Suprapubic skin (tissue), 4 donors: ENCODE data around the gene MINK1. TPM values are rescaled to one million over a fixed set of nuclear protein-coding genes. Genes with fewer than 3 reads are reported as not detected.

Experiments
- DNase-seq, 2 donors: peaks; one replicate each; pipeline ENCODE4 v3.0.0-alpha.2; 2019; ENCODE audit warnings: low spot score in 2 of 2
- H3K27ac ChIP-seq: fragments of 200-600 bp; sonication (generic); one replicate; pipeline ENCODE4 v1.5.1; 2019
- H3K27me3 ChIP-seq: fragments of 200-600 bp; sonication (generic); one replicate; pipeline ENCODE4 v1.5.1; 2019
- H3K36me3 ChIP-seq: fragments of 200-600 bp; sonication (generic); one replicate; pipeline ENCODE4 v1.5.1; 2019
- H3K4me1 ChIP-seq: fragments of 200-600 bp; sonication (generic); one replicate; pipeline ENCODE4 v1.5.1; 2019
- H3K4me3 ChIP-seq: fragments of 200-600 bp; sonication (generic); one replicate; pipeline ENCODE4 v1.5.1; 2019; ENCODE audit warnings: mild to moderate bottlenecking
- H3K9me3 ChIP-seq: fragments of 200-600 bp; sonication (generic); one replicate; pipeline ENCODE4 v1.5.1; 2019
- EP300 ChIP-seq: sonication (generic); formaldehyde crosslinking; IDR thresholded peaks from one replicate; pipeline ENCODE4 v1.6.1; 2017; ENCODE audit warnings: antibody characterized with exemption
- POLR2A ChIP-seq, 2 donors: fragments of 450-650 bp; IDR thresholded peaks; one replicate each; pipeline ENCODE4 v1.6.1; 2017; ENCODE audit warnings: antibody characterized with exemption in 2 of 2, mild to moderate bottlenecking in 2 of 2, moderate library complexity in 2 of 2
- POLR2AphosphoS5 ChIP-seq, 3 donors: sonication (generic); formaldehyde crosslinking; IDR thresholded peaks; one replicate each; pipeline ENCODE4 v1.6.1; 2017; ENCODE audit warnings: antibody characterized with exemption in 3 of 3
- WGBS: methylation state at CpG from one replicate; pipeline ENCODE4 v1.1.5; 2018; 5-methylcytosine and 5-hydroxymethylcytosine counted together
- total RNA-seq, 4 donors: library from RNA; depleted of rRNA; stranded (reverse); fragments of >200 nt; gene quantifications; one replicate each; pipeline ENCODE4 v1.1.0, GENCODE V29; 2016
- TF ChIP-seq, protein P1 (sequence below), 2 donors: fragments of 200-600 bp in 1 of 2; fragments of 450-650 bp in 1 of 2; sonication (generic) in 1 of 2; IDR thresholded peaks; one replicate each; pipeline ENCODE4 v1.5.1; 2016 to 2019; ENCODE audit warnings: antibody characterized with exemption in 2 of 2, mild to moderate bottlenecking in 1 of 2, moderate library complexity in 1 of 2

Gene MINK1
- total RNA-seq, 4 donors from 2014 or later, result 141 to 352 (median 169) TPM

DNA sequence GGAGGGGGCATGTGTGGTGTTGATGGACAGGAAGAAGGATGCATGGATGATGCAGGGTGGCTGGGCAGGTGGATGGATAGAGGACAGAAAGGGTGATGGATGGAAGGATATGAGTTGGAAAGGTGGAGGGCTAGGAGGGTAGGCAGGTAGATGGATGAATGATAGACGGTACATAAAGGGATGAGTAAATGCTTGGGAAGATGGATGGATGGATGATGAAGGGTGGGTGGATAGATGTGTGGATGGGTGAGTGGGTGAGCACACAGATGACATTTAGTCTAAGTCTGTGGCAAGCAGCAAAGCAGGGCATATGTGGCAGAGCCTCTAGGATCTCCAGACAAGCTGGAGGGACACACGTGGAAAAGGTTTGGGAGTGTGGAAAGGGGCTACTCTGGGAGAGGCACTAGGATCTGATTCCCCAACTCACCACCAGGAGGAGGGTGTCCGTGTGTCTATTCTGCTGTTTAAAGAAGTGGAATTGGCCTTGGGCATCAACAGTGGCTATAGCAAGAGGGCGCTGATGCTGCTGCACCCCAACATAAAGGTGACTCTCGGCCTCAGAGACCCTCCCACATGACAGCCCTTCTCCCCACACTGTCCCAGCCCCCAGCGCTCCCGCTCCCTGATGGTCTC is 18.0 kb upstream of the MINK1 start:
- TF ChIP-seq POLR2A (IDR thresholded peaks at IDR 0.05) (no peak), EP300 (no peak), POLR2AphosphoS5 (IDR thresholded peaks at IDR 0.05) (no peak)
- TF ChIP-seq, protein P1, sequence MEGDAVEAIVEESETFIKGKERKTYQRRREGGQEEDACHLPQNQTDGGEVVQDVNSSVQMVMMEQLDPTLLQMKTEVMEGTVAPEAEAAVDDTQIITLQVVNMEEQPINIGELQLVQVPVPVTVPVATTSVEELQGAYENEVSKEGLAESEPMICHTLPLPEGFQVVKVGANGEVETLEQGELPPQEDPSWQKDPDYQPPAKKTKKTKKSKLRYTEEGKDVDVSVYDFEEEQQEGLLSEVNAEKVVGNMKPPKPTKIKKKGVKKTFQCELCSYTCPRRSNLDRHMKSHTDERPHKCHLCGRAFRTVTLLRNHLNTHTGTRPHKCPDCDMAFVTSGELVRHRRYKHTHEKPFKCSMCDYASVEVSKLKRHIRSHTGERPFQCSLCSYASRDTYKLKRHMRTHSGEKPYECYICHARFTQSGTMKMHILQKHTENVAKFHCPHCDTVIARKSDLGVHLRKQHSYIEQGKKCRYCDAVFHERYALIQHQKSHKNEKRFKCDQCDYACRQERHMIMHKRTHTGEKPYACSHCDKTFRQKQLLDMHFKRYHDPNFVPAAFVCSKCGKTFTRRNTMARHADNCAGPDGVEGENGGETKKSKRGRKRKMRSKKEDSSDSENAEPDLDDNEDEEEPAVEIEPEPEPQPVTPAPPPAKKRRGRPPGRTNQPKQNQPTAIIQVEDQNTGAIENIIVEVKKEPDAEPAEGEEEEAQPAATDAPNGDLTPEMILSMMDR (IDR thresholded peaks at IDR 0.05), result no peak
- 90% methylated on average over 7 of the region's 7 CpGs for WGBS
- Histone ChIP-seq H3K9me3 (no peaks in the 10 kb centered on the region), H3K36me3 (peaks cover 54% of the 10 kb centered on the region), H3K27me3 (no peaks in the 10 kb centered on the region), H3K4me3 (no peak overlapping the region), H3K4me1 (no peaks in the 10 kb centered on the region), H3K27ac (no peak overlapping the region)
- no peak for DNase-seq

DNA sequence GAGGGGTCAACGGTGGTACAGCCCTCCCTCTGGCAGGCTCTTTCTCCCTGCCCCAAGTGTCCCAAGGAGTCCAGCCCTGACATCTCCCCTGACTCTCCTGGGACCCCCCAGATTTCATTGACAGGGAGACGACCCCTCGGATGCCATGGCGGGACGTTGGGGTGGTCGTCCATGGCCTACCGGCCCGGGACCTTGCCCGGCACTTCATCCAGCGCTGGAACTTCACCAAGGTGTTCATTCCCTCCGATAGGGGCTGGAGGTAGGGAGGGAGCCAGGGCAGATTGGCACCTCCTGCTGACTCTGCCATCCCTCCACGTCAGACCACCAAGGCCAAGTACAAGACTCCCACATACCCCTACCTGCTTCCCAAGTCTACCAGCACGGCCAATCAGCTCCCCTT is 16.3 kb upstream of the MINK1 start:
- Histone ChIP-seq H3K4me1 (no peaks in the 10 kb centered on the region), H3K36me3 (peaks cover 61% of the 10 kb centered on the region), H3K27me3 (no peaks in the 10 kb centered on the region), H3K9me3 (no peaks in the 10 kb centered on the region), H3K27ac (no peak overlapping the region), H3K4me3 (no peak overlapping the region)
- DNase-seq, result no peak
- TF ChIP-seq EP300 (no peak), POLR2A (IDR thresholded peaks at IDR 0.05) (no peak), POLR2AphosphoS5 (IDR thresholded peaks at IDR 0.05) (no peak)
- TF ChIP-seq, protein P1 (IDR thresholded peaks at IDR 0.05), result no peak
- 90% methylated on average over 5 of the region's 13 CpGs for WGBS

DNA sequence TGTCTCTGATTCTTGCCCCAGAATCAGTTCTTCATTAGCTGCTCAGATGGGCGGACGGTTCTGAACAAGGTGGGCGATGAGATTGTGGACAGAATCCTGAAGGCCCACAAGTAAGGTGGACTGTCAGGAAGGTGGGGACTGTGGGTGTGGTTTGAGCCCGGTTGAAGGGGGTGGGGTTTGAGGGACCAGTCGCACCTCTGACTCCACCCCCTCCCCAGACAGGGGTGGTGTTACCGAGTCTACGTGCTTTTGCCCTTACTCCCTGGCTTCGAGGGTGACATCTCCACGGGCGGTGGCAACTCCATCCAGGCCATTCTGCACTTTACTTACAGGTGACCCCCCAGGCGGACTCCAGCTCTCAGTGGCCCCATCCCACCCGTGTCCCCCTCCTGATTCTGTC is 14.9 kb upstream of the MINK1 start:
- Histone ChIP-seq H3K27ac (no peak overlapping the region), H3K9me3 (no peaks in the 10 kb centered on the region), H3K36me3 (peaks cover 76% of the 10 kb centered on the region), H3K4me1 (no peaks in the 10 kb centered on the region), H3K4me3 (no peak overlapping the region), H3K27me3 (no peaks in the 10 kb centered on the region)
- WGBS, result 83% methylated on average over 12 of the region's 12 CpGs
- no peak for DNase-seq
- TF ChIP-seq EP300 (no peak), POLR2A (IDR thresholded peaks at IDR 0.05) (no peak), POLR2AphosphoS5 (IDR thresholded peaks at IDR 0.05) (no peak)
- TF ChIP-seq, protein P1 (IDR thresholded peaks at IDR 0.05), result no peak

DNA sequence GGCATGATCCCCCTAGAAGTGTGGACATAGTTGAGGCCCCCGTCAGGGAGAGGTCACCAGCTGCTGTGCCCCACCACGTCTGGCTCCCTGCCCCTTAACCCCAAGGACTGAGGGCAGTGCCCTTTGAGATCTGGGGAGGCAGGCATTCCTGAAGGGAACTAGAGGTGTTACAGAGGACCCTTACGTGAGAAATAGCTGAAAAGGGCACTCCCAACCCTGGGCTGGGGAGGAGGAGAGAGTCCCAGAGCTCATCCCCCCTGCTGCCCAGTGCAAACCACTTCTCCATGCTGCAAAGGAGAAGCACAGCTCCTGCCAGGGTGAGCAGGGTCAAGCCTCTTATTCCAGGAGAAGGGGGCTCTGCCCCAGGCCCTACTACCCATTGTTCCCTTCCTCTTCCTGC is 10.3 kb upstream of the MINK1 start:
- Histone ChIP-seq H3K27ac (no peak overlapping the region), H3K4me3 (no peak overlapping the region), H3K27me3 (no peaks in the 10 kb centered on the region), H3K36me3 (peaks cover 49% of the 10 kb centered on the region), H3K4me1 (no peaks in the 10 kb centered on the region), H3K9me3 (no peaks in the 10 kb centered on the region)
- DNase-seq, result no peak
- whole genome bisulfite sequencing, result 90% methylated on average over 3 of the region's 3 CpGs
- TF ChIP-seq EP300 (no peak), POLR2A (IDR thresholded peaks at IDR 0.05) (no peak), POLR2AphosphoS5 (IDR thresholded peaks at IDR 0.05) (no peak)
- TF ChIP-seq, protein P1 (IDR thresholded peaks at IDR 0.05), result no peak

DNA sequence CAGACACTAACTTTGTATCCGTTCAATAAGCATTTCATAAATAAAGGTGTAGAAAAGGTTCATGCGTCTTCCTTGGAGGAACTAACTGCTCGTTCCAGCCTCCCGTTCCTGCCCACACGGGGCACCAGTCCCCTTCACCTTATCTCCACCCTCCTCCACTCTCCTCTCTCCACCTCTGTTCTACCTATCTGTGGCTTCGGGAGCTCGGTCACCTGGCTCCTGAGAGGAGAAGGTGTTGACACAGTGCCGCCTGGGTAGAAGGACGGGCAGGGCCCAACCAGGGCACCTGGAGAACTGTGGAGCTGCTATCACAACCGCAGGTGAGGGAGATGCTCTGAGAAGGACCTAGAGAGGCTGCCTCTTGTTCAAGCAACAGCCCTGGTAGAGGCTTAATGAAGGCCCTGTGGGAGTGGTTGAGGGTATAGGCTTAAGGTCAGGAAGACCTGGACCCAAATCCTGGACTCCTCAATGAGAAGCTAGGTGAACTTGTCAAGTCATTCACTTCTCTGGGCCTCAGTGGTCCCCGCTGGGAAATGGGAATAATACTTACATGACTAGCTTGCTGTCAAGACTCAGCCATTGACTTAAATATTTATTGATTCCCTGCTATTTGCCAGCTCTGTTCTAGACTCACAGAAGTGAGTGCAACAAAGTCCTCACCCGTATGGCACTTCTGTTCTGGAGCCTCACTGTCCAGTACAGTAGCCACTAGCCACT is 9.6 kb upstream of the MINK1 start:
- H3K4me3 ChIP-seq, result no peak overlapping the region
- H3K27ac ChIP-seq, result no peak overlapping the region
- H3K27me3 ChIP-seq, result no peaks in the 10 kb centered on the region
- no peak for DNase-seq
- peaks cover 42% of the 10 kb centered on the region for H3K36me3 ChIP-seq
- no peaks in the 10 kb centered on the region for H3K4me1 ChIP-seq
- 73% methylated on average over 12 of the region's 12 CpGs for WGBS
- TF ChIP-seq POLR2AphosphoS5 (IDR thresholded peaks at IDR 0.05), result no peak
- TF ChIP-seq, protein P1 (IDR thresholded peaks at IDR 0.05), result no peak
- no peaks in the 10 kb centered on the region for H3K9me3 ChIP-seq
